Keratinocyte (primary cell): Measurements from ENCODE around the gene HOXA7. TPM values are rescaled to one million over a fixed set of nuclear protein-coding genes. Genes with fewer than 3 reads are reported as not detected.
A peak's percentile ranks its signal among the peaks of the same experiment; 100 is the strongest.

ENCODE experiments used
- DNase-seq: peaks from one replicate; pipeline ENCODE4 v3.0.0-alpha.2; 2011; ENCODE audit warnings: low read depth, missing footprints, low spot score
- FAIRE-seq: peaks from 2 replicates; lab custom pipeline; 2011; peaks lifted over from hg19 to GRCh38; lab: Jason Lieb, UNC
- H2AFZ ChIP-seq: 2 replicates; pipeline ENCODE4 v1.6.0; 2012; ENCODE audit warnings: low read length, control low read depth, inconsistent platforms; ENCODE audit not compliant: control insufficient read depth
- H3K27ac ChIP-seq: 2 replicates; pipeline ENCODE4 v1.5.1; 2011; ENCODE audit warnings: low read length; ENCODE audit not compliant: control insufficient read depth, insufficient read depth
- H3K27me3 ChIP-seq: 3 replicates; pipeline ENCODE4 v1.6.0; 2011; ENCODE audit warnings: low read length; ENCODE audit not compliant: control insufficient read depth, insufficient read depth; ENCODE audit errors: extremely low read depth
- H3K36me3 ChIP-seq, 2 experiments: 2 replicates in 1 of 2; 3 replicates in 1 of 2; pipeline ENCODE4 v1.5.1; 2011; ENCODE audit warnings: low read length in 2 of 2, mild to moderate bottlenecking in 1 of 2; ENCODE audit not compliant: control insufficient read depth in 2 of 2, insufficient read depth in 2 of 2; ENCODE audit errors: extremely low read depth in 1 of 2
- H3K4me1 ChIP-seq: 3 replicates; pipeline ENCODE4 v1.5.1; 2011; ENCODE audit warnings: low read length; ENCODE audit not compliant: control insufficient read depth, insufficient read depth; ENCODE audit errors: extremely low read depth
- H3K4me2 ChIP-seq: 3 replicates; pipeline ENCODE4 v1.6.0; 2011; ENCODE audit warnings: low read depth, low read length; ENCODE audit not compliant: control insufficient read depth, insufficient read depth; ENCODE audit errors: extremely low read depth
- H3K4me3 ChIP-seq, 3 experiments: fragments of 200-600 bp in 1 of 3; sonication (generic) in 1 of 3; 2 replicates in 2 of 3; 3 replicates in 1 of 3; pipeline ENCODE4 v1.5.1; 2011 to 2016; ENCODE audit warnings: low read length in 3 of 3, mild to moderate bottlenecking in 3 of 3, control low read depth in 2 of 3, inconsistent platforms in 1 of 3, low read depth in 1 of 3, mixed read lengths in 1 of 3, mixed run types in 1 of 3, moderate library complexity in 1 of 3; ENCODE audit not compliant: control insufficient read depth in 2 of 3, insufficient read depth in 2 of 3; ENCODE audit errors: extremely low read depth in 1 of 3
- H3K79me2 ChIP-seq: 2 replicates; pipeline ENCODE4 v1.6.0; 2012; ENCODE audit warnings: low read length; ENCODE audit not compliant: control insufficient read depth, insufficient read depth
- H3K9ac ChIP-seq: 3 replicates; pipeline ENCODE4 v1.6.0; 2011; ENCODE audit warnings: low read length; ENCODE audit not compliant: control insufficient read depth, insufficient read depth; ENCODE audit errors: extremely low read depth
- H3K9me1 ChIP-seq: 3 replicates; pipeline ENCODE4 v1.6.0; 2011; ENCODE audit warnings: low read length; ENCODE audit not compliant: control insufficient read depth, insufficient read depth; ENCODE audit errors: extremely low read depth
- H3K9me3 ChIP-seq: 2 replicates; pipeline ENCODE4 v1.5.1; 2012; ENCODE audit warnings: low read depth, low read length; ENCODE audit not compliant: control insufficient read depth
- H4K20me1 ChIP-seq: 3 replicates; pipeline ENCODE4 v1.6.0; 2011; ENCODE audit warnings: low read length; ENCODE audit not compliant: control insufficient read depth, insufficient read depth; ENCODE audit errors: extremely low read depth
- EZH2 ChIP-seq: IDR thresholded peaks from one replicate; pipeline ENCODE4 v1.6.1; 2012; ENCODE audit warnings: inconsistent platforms, mild to moderate bottlenecking, low read length, moderate library complexity
- dilution Hi-C: fragments of 300-500 bp; cut with MboI; formaldehyde crosslinking; loops from one replicate; pipeline ENCODE4 v1.7.0; 2020; ENCODE audit warnings: low sequenced_read_pairs; ENCODE audit not compliant: extremely low pct_ligation_motif_present
- polyA plus RNA-seq, 5 experiments: library from polyadenylated mRNA; depleted of rRNA in 3 of 5; stranded (reverse) in 3 of 5; stranded (forward) in 1 of 5; unstranded in 1 of 5; fragments of >200 nt; gene quantifications; 1 replicate in 1 of 5; 2 replicates in 3 of 5; 3 replicates in 1 of 5; pipeline versions ENCODE4 v1.2.1 to v1.2.3, GENCODE V29; 2011 to 2012; ENCODE audit warnings: missing spikeins in 2 of 5, low read depth in 1 of 5, low replicate concordance in 1 of 5
- TF ChIP-seq, protein P1 (sequence below), 3 experiments: IDR thresholded peaks in 1 of 3; conservative IDR thresholded peaks in 1 of 3; optimal IDR thresholded peaks in 1 of 3; 2 replicates in 2 of 3; 3 replicates in 1 of 3; pipeline versions ENCODE3 to v1.5.1; 2011; ENCODE audit warnings: low read length in 3 of 3, mild to moderate bottlenecking in 3 of 3, moderate library complexity in 2 of 3, control low read depth in 1 of 3, inconsistent platforms in 1 of 3; ENCODE audit not compliant: insufficient read depth in 2 of 3; ENCODE audit errors: extremely low read depth in 1 of 3

Gene HOXA7
- polyA plus RNA-seq, 1 donor (not counting 4 experiments of a cell fraction or from before 2014, with no cell fraction given): 8.1 TPM

DNA sequence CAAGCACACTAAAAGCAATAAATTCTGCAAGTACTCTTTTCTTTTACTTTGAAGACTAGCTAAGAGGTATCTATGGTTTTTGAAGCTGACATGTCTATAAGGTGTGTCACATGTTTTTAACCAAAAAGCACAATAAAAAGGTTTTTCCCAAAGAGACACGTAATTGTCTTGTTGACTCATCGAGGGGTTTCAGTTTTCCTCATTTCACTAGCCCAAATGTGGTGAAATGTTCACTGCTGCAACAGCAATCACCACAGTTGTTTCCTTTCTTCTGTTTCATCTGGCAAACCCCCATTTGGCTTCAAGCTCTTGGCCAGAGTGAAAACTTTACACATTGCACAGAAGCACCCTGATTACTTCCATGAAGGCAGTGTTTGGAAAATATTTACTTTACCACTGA, 22.1 kb downstream of the HOXA7 start:
- Histone ChIP-seq H3K79me2 (peaks cover 15% of the 10 kb centered on the region), H4K20me1 (no peaks in the 10 kb centered on the region), H3K4me1 (peaks cover 44% of the 10 kb centered on the region), H3K27ac (peak overlapping the region; percentile 73), H3K27me3 (no peaks in the 10 kb centered on the region), H3K4me3 (no peak overlapping the region), H3K4me2 (peak overlapping the region; percentile 47), H3K9me3 (no peaks in the 10 kb centered on the region), H2AFZ (no peak overlapping the region), H3K9me1 (no peaks in the 10 kb centered on the region), H3K9ac (peak overlapping the region; percentile 45), H3K36me3 (peaks cover 0 to 1% of the 10 kb centered on the region in 2 experiments)
- dilution Hi-C loops: no loop called here
- TF ChIP-seq EZH2: no peak
- TF ChIP-seq, protein P1, sequence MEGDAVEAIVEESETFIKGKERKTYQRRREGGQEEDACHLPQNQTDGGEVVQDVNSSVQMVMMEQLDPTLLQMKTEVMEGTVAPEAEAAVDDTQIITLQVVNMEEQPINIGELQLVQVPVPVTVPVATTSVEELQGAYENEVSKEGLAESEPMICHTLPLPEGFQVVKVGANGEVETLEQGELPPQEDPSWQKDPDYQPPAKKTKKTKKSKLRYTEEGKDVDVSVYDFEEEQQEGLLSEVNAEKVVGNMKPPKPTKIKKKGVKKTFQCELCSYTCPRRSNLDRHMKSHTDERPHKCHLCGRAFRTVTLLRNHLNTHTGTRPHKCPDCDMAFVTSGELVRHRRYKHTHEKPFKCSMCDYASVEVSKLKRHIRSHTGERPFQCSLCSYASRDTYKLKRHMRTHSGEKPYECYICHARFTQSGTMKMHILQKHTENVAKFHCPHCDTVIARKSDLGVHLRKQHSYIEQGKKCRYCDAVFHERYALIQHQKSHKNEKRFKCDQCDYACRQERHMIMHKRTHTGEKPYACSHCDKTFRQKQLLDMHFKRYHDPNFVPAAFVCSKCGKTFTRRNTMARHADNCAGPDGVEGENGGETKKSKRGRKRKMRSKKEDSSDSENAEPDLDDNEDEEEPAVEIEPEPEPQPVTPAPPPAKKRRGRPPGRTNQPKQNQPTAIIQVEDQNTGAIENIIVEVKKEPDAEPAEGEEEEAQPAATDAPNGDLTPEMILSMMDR (optimal IDR thresholded peaks at IDR 0.05 in 1 of 3, IDR thresholded peaks at IDR 0.05 in 1 of 3, conservative IDR thresholded peaks at IDR 0.05 in 1 of 3; ENCODE audit: extremely low read depth in 1 of 3, insufficient read depth in 2 of 3, low read length in 3 of 3): no peak
- FAIRE-seq (peak; percentile 81), DNase-seq (no peak)

DNA sequence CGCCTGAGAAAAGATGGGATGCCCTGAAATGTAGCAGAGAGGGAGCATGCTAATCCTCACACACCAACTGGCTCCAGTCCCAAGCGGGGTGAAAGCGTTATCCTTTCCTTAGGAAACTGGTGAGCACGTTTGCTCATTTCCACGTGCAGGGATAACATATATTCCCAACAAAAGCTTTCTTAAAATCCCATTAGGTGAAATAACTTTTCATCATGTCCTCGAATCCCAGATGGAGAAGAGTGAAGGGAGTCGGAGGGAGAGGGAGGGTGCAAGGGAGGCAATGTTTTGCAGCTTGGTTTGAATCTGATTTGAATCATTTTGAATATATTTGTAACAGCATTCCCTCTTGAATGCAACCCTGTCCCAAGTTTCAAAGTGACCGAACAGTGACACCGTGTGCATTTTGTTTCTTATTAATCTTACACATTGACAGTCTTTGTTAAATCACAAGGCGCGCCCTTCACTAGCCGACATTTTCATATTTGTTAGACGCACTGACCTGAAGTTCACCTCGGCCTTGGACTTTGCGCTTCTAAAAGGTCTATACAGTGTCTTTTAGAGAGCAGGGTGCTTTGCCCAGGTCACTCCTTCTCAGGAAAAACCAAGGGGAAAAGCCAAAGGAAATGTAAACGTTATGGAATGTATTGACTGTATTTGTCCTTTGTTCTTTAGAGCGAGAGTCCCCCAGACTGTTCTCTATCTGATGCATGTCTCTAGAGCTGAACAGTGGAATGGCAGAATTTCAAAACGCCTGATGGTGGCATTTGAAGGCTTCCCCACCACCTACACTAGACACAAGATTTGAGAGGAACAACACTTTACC, 22.9 kb downstream of the HOXA7 start:
- no peak for DNase-seq
- dilution Hi-C loops: no loop called here

More for the DNA sequence above, 22.9 kb downstream of the HOXA7 start:
- peak overlapping the region; percentile 30 for H3K4me2 ChIP-seq
- H3K79me2 ChIP-seq: peaks cover 13% of the 10 kb centered on the region
- peak overlapping the region; percentile 45 for H3K9ac ChIP-seq
- TF ChIP-seq EZH2: no peak
- TF ChIP-seq, protein P1 (optimal IDR thresholded peaks at IDR 0.05 in 1 of 3, IDR thresholded peaks at IDR 0.05 in 1 of 3, conservative IDR thresholded peaks at IDR 0.05 in 1 of 3; ENCODE audit: extremely low read depth in 1 of 3, insufficient read depth in 2 of 3, low read length in 3 of 3): no peak
- H2AFZ ChIP-seq: no peak overlapping the region
- FAIRE-seq: no peak
- H3K36me3 ChIP-seq: peaks cover 0 to under 1% of the 10 kb centered on the region in 2 experiments
- H4K20me1 ChIP-seq: no peaks in the 10 kb centered on the region
- no peaks in the 10 kb centered on the region for H3K9me3 ChIP-seq
- peak overlapping the region; percentile 73 for H3K27ac ChIP-seq
- peaks cover 44% of the 10 kb centered on the region for H3K4me1 ChIP-seq
- H3K27me3 ChIP-seq: no peaks in the 10 kb centered on the region
- no peak overlapping the region for H3K4me3 ChIP-seq
- no peaks in the 10 kb centered on the region for H3K9me1 ChIP-seq
